GM12878 (cell line): Measurements from ENCODE around the gene AGAP2. TPM values are rescaled to one million over a fixed set of nuclear protein-coding genes. Genes with fewer than 3 reads are reported as not detected.

ENCODE experiments used
- CUX1 ChIP-seq: IDR thresholded peaks from 2 replicates; pipeline ENCODE4 v1.6.1; 2012; ENCODE audit warnings: improper control_type of control experiment, low read depth, low read length; ENCODE audit not compliant: insufficient replicate concordance
- DPF2 ChIP-seq: fragments of 450-650 bp; IDR thresholded peaks from 2 replicates; pipeline ENCODE4 v1.6.1; 2017; ENCODE audit warnings: mild to moderate bottlenecking
- EED ChIP-seq: sonication (generic); IDR thresholded peaks from 2 replicates; pipeline ENCODE4 v1.6.1; 2016; ENCODE audit warnings: antibody characterized with exemption, low read depth
- ETV6 ChIP-seq, 2 experiments: fragments of 450-650 bp in 1 of 2; IDR thresholded peaks in 1 of 2; conservative IDR thresholded peaks in 1 of 2; 2 replicates each; pipeline ENCODE4 v1.6.1; 2014; ENCODE audit warnings: antibody characterized with exemption in 1 of 2, borderline replicate concordance in 1 of 2, low read depth in 1 of 2, mild to moderate bottlenecking in 1 of 2, moderate library complexity in 1 of 2
- SIN3A ChIP-seq: IDR thresholded peaks from 2 replicates; pipeline ENCODE4 v1.6.1; 2012; ENCODE audit warnings: low read depth, low read length, improper control_type of control experiment
- STAT1 ChIP-seq: fragments of 450-650 bp; conservative IDR thresholded peaks from 2 replicates; pipeline ENCODE4 v1.6.1; 2014; ENCODE audit warnings: antibody characterized with exemption, mild to moderate bottlenecking
- ZBTB33 ChIP-seq: fragments of 450-650 bp; IDR thresholded peaks from 2 replicates; pipeline ENCODE4 v1.6.1; 2017; ENCODE audit warnings: mild to moderate bottlenecking
- polyA plus RNA-seq, 11 experiments: library from polyadenylated mRNA; depleted of rRNA in 4 of 11; unstranded in 6 of 11; stranded (reverse) in 5 of 11; fragments of >200 nt; fragmentation: Nextera tagmentation in 4 of 11; fragmentation: Illumina TruSeq in 1 of 11; extraction: Ambion mirVana in 4 of 11; extraction: Trizol in 1 of 11; gene quantifications; 1 replicate in 1 of 11; 2 replicates in 10 of 11; pipeline versions ENCODE4 v1.2.1 to v1.2.3, GENCODE V29; 2011 to 2016; ENCODE audit warnings: inconsistent platforms in 2 of 11, missing spikeins in 2 of 11, low read depth in 1 of 11
- total RNA-seq, 4 experiments: library from RNA; depleted of rRNA in 3 of 4; stranded (reverse); fragments of >200 nt in 3 of 4; fragmentation: Illumina TruSeq in 1 of 4; extraction: Trizol in 1 of 4; gene quantifications; 2 replicates each; pipeline versions ENCODE4 v1.2.1 to v1.2.3, GENCODE V29; 2013 to 2021

AGAP2 gene
- total and polyA plus RNA-seq, 10 of the 15 experiments (the other 5 are each of a cell fraction or from before 2014, with no cell fraction given) = 0.29 to 19.8 (median 11.0) TPM

GRCh38 chr12:57763881-57764661 is 25.5 kb upstream of the AGAP2 start (continued):
- TF ChIP-seq SIN3A = no peak
- TF ChIP-seq ZBTB33 = no peak
- no peak for TF ChIP-seq STAT1
- TF ChIP-seq CUX1 = no peak
- no peak for TF ChIP-seq ETV6 (conservative IDR thresholded peaks at IDR 0.05 in 1 of 2, IDR thresholded peaks at IDR 0.05 in 1 of 2; ENCODE audit: borderline replicate concordance in 1 of 2, low read depth in 1 of 2)
- TF ChIP-seq DPF2 = no peak
- no peak for TF ChIP-seq EED
